ENCODE data around the gene ERMP1.
"Not testable (repeated sequence)": the region's sequence is repeated elsewhere in the genome, so short reads cannot be mapped to it uniquely, and the experiment has no call there.

ERMP1 gene

GRCh38 chr9:5832538-5833529, at the start of gene ERMP1:
TSS of gene ERMP1 (minus strand) at chr9:5833117. CDS start at chr9:5833027, 90 bp downstream.
- DNase-seq (ENCODE audit: low read depth), result peak; percentile 83
- peak; percentile 61 for TF ChIP-seq CTCF (IDR thresholded peaks at IDR 0.05; ENCODE audit: insufficient read depth, low read depth, low read length, missing control alignments)
- H3K4me3 ChIP-seq (ENCODE audit: low read length), result peak within 1 kb of the TSS; percentile 84

- H3K4me3 ChIP-seq (ENCODE audit: low read length); DNase-seq (ENCODE audit: low read depth): not testable (repeated sequence)
Observed at GRCh38 chr9:5882244-5883012, 49.5 kb upstream of the ERMP1 start.

- TF ChIP-seq CTCF (IDR thresholded peaks at IDR 0.05; ENCODE audit: insufficient read depth, low read depth, low read length, missing control alignments), result no peak
- no peak overlapping the region for H3K4me3 ChIP-seq (ENCODE audit: low read length)
- peak; percentile 94 for DNase-seq (ENCODE audit: low read depth)
Observed at GRCh38 chr9:5879419-5880181, 46.7 kb upstream of the ERMP1 start.

- no peak for TF ChIP-seq CTCF (IDR thresholded peaks at IDR 0.05; ENCODE audit: insufficient read depth, low read depth, low read length, missing control alignments)
- H3K4me3 ChIP-seq (ENCODE audit: low read length), result no peak overlapping the region
- DNase-seq (ENCODE audit: low read depth), result peak; percentile 51
Observed at GRCh38 chr9:5876711-5877110, 43.8 kb upstream of the ERMP1 start.

- no peak overlapping the region for H3K4me3 ChIP-seq (ENCODE audit: low read length)
- DNase-seq (ENCODE audit: low read depth), result no peak
- TF ChIP-seq CTCF (IDR thresholded peaks at IDR 0.05; ENCODE audit: insufficient read depth, low read depth, low read length, missing control alignments), result no peak
Observed at GRCh38 chr9:5876026-5876425, 43.1 kb upstream of the ERMP1 start.

GRCh38 chr9:5874048-5874447, 41.1 kb upstream of the ERMP1 start:
- no peak overlapping the region for H3K4me3 ChIP-seq (ENCODE audit: low read length)
- no peak for TF ChIP-seq CTCF (IDR thresholded peaks at IDR 0.05; ENCODE audit: insufficient read depth, low read depth, low read length, missing control alignments)
- no peak for DNase-seq (ENCODE audit: low read depth)
